ENCODE data around the gene ABCD3.
A peak's percentile ranks its signal among the peaks of the same experiment; 100 is the strongest.
"Not testable (repeated sequence)": the region's sequence is repeated elsewhere in the genome, so short reads cannot be mapped to it uniquely, and the experiment has no call there.

Gene ABCD3

DNA sequence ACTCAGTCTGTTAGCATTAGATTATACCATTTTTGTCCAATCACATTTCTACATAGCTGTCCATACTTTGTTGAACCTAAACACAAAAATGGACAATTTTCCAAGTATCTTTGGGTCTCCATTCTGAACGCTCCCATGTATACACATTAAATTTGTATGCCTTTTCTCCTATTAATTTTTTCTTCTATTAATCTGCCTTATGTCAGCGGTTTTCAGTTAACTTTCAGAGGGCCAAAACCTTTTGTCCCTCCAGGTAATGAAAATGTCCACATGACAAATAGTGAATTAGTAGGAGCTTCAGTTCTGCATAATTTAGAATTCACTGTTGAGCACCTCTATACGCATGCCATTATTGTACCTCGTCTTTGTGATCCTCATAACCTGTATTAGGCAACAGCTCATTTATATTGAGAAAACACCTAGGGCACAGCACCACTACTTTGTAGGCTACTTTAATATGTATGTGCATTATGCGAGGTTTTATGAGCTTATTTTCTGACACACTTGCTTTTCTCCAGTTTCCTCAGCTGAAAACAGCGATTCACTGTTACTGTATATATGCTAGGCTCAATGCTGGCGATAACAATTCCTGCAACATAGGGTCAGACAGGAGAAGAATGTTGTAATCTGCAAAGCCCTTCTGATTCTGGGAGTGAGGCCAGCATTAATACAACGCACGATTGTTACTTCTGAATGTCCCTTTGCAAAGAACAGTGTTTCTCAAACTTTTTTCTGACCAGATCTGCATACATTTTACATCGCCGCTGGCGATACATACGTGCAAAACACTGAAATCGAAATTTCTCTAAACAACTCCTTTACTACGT is 1.1 kb upstream of the ABCD3 start:
- no peak for DNase-seq

GRCh38 chr1:94417728-94417977 is 536 bp upstream of the ABCD3 start:
- no peak for DNase-seq

GRCh38 chr1:94418664-94419655 is 771 bp downstream of the ABCD3 start:
- DNase-seq = peak; percentile 3

GRCh38 chr1:94422115-94422820 is 4.1 kb downstream of the ABCD3 start:
- no peak for DNase-seq

DNA sequence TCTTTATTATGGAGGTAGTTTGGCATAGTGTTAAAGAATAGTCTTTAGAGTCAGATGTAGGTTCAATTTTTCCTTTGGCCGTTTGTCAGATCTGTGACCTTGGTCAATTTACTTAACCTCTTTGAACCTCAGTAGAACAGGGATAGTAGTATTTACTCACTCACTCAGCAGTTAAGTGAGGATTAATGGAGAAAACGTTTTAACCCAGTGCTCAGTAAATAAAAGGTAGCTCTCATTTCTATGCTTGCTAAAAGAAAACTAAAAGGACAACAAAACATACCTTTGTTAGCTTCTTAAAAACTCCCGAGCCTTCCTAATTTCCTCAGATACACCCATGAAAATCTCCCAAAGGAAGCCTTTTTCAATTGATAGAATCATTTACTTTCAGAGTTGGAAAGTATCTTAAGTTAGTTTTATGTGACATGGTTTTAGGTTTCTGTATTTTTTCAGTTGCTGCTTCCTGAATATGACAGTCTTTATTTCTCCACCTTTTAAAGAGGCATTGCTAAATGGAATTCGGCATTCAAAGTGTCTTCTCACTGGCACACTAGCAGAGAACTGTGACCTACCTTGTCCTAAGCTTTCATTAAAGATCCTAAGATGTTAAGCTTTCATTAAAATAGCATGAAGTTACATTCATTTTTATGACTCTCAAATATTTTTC is 7.8 kb downstream of the ABCD3 start:
- no peak for DNase-seq

DNA sequence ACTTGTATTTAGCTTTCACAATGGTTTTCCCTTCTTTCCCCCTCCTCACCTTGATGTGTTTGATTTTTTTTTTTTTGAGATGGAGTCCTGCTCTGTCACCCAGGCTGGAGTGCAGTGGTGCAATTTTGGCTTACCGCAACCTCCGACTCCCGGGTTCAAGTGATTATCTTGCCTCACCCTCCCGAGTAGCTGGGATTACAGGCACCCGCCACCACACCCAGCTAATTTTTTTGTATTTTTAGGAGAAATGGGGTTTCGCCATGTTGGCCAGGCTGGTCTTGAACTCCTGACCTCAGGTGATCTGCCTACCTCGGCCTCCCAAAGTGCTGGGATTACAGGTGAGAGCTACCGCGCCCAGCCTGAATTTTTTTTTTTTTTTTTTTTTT is 8.3 kb downstream of the ABCD3 start:
- not testable (repeated sequence) for DNase-seq

GRCh38 chr1:94428441-94428840 is 10.3 kb downstream of the ABCD3 start:
- DNase-seq = no peak

- DNase-seq = not testable (repeated sequence)
Measured at GRCh38 chr1:94428927-94429528, 10.8 kb downstream of the ABCD3 start.

GRCh38 chr1:94430066-94430465 is 11.9 kb downstream of the ABCD3 start:
- DNase-seq = not testable (repeated sequence)

DNA sequence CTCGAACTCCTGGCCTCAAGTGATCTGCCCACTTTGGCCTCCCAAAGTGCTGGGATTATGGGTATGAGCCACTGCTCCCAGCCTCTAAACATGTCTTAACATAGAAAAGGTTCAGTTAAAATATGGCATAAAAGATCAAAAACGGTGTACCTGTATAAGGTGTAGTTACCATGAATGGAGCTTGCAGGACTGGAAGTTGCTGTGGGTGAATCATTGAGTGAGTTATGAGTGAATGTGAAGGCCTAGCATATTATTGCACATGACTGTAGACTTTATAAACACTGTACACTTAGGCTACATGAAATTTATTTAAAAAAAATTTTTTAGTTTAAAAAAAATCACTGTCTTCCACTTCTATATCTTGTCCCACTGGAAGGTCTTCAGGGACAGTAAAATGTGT is 15.7 kb downstream of the ABCD3 start:
- DNase-seq = no peak

- no peak for DNase-seq
Measured at GRCh38 chr1:94434365-94435045, 16.3 kb downstream of the ABCD3 start.

DNA sequence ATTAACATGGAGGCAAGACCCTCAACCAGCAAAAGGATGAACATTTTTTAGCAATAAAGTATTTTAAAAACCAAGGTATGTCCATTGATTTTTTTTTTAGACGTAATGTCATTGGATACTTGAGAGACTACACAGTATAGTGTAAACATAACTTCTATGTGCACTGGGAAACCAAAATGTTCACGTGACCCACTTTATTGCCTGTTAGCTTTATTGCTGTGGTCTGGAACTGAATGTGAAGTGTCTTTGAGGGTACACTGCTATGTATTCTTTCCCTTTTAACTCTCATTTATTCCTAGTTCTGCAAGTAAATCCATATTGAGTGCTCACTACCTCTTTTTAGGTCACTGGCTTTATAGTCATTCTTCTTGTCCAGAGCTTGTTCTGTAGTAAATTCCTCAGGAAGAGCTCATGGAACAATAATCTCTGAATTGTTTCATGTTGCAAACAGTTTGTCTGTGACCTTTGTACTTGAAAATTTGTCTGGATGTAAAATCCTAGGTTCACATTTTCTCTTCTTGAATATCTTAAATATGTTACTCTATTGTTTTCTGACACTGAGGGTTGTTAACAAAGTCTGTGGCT is 20.6 kb downstream of the ABCD3 start:
- no peak for DNase-seq

DNA sequence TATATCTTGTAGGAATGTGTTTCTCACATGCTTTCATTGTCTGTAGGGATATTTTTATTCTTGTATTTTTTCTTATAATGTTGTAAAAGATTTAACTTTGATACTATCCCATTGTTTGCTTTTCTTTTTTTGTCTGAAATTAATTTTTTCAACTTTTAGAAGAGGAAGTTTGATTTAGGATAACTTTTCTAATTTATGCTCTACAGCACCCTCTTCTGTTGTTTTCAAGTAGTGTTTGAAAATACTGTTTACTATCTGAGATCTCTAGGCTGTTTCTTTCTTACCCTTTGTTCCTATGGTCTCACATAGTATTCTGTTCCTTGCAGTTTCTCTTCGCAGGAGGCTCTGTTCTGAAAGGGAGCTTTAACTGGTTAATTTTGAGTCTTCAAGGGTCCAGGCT is 21.9 kb downstream of the ABCD3 start:
- no peak for DNase-seq

GRCh38 chr1:94443067-94443466 is 24.9 kb downstream of the ABCD3 start:
- DNase-seq = not testable (repeated sequence)

DNA sequence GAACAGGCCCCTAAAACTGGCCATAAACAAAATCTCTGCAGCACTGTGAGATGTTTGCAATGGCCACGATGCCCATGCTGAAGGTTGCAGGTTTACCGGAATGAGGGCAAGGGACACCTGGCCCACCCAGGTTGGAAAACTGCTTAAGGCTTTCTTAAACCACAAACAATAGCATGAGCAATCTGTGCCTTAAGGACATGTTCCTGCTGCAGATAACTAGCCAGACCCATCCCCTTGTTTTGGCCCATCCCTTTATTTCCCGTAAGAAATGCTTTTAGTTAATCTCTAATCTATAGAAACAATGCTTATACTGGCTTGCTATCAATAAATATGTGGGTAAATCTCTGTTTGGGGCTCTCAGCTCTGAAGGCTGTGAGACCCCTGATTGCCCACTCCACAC is 26.6 kb downstream of the ABCD3 start:
- DNase-seq = not testable (repeated sequence)

- DNase-seq = not testable (repeated sequence)
Measured at GRCh38 chr1:94445733-94446132, 27.5 kb downstream of the ABCD3 start.

- DNase-seq = not testable (repeated sequence)
Measured at GRCh38 chr1:94446177-94446576, 28.0 kb downstream of the ABCD3 start.

DNA sequence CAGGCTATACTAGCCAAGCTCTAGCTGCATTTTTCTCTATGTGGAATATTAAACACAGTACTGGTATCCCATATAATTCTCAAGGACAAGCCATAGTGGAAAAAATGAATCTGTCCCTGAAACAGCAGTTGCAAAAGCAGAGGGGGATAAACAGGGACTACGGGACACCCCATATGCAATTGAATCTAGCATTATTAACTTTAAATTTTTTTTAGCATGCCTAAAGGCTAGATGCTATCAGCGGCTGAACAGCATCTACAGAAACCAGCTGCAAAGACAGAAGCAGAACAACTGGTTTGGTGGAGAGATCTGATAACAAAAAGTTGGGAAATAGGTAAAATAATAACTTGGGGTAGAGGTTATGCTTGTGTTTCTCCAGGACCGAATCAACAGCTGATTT is 30.6 kb downstream of the ABCD3 start:
- not testable (repeated sequence) for DNase-seq

- no peak for DNase-seq
Measured at GRCh38 chr1:94456736-94457135, 38.5 kb downstream of the ABCD3 start.

- no peak for DNase-seq
Measured at GRCh38 chr1:94462606-94463005, 44.4 kb downstream of the ABCD3 start.

- no peak for DNase-seq
Measured at GRCh38 chr1:94463056-94463764, 45.0 kb downstream of the ABCD3 start.
